K562 (cell line): Measurements from ENCODE around the gene HMGN1. TPM values are rescaled to one million over a fixed set of nuclear protein-coding genes. Genes with fewer than 3 reads are reported as not detected.
A peak's percentile ranks its signal among the peaks of the same experiment; 100 is the strongest.

ENCODE experiments used
- CEBPB ChIP-seq: fragments of 450-650 bp; IDR thresholded peaks from 2 replicates; pipeline ENCODE4 v1.6.1; 2016; ENCODE audit warnings: missing genetic modification characterization, missing compliant biosample characterization
- CTBP1 ChIP-seq: fragments of 450-650 bp; IDR thresholded peaks from 2 replicates; pipeline ENCODE4 v1.6.1; 2016; ENCODE audit warnings: borderline replicate concordance
- HNRNPK ChIP-seq: fragments of 200-400 bp; formaldehyde crosslinking; IDR thresholded peaks from one replicate; pipeline ENCODE4 v1.6.1; 2018; ENCODE audit warnings: mild to moderate bottlenecking, low read depth, low read length; ENCODE audit not compliant: poor library complexity, severe bottlenecking
- KAT2B ChIP-seq: IDR thresholded peaks from one replicate; pipeline ENCODE4 v1.6.1; 2012; ENCODE audit warnings: low read depth, mild to moderate bottlenecking, control low read depth, inconsistent platforms, low read length, moderate library complexity
- MAFK ChIP-seq: IDR thresholded peaks from 2 replicates; pipeline ENCODE4 v1.6.1; 2011; ENCODE audit warnings: low read length, improper control_type of control experiment
- MTA1 ChIP-seq: fragments of 450-650 bp; IDR thresholded peaks from 2 replicates; pipeline ENCODE4 v1.6.1; 2017; ENCODE audit warnings: borderline replicate concordance
- MTA3 ChIP-seq: fragments of 450-650 bp; formaldehyde crosslinking; IDR thresholded peaks from 2 replicates; pipeline ENCODE4 v1.6.1; 2017; ENCODE audit warnings: mild to moderate bottlenecking, borderline replicate concordance
- PHTF2 ChIP-seq: fragments of 250-450 bp; sonication (Bioruptor Pico); IDR thresholded peaks from 2 replicates; pipeline ENCODE4 v1.5.0; 2021; ENCODE audit warnings: mild to moderate bottlenecking
- RBM39 ChIP-seq: fragments of 200-400 bp; formaldehyde crosslinking; optimal IDR thresholded peaks from 2 replicates; pipeline ENCODE3; 2018; ENCODE audit warnings: low read depth, low read length
- TAF7 ChIP-seq: fragments of 450-650 bp; IDR thresholded peaks from 2 replicates; pipeline ENCODE4 v1.6.1; 2016; ENCODE audit warnings: missing genetic modification characterization, missing compliant biosample characterization
- ZNF217 ChIP-seq: sonication (generic); formaldehyde crosslinking; IDR thresholded peaks from 2 replicates; pipeline ENCODE4 v1.8.0; 2022; ENCODE audit warnings: mild to moderate bottlenecking, missing genetic modification reagents
- ZNF431 ChIP-seq: sonication (generic); formaldehyde crosslinking; IDR thresholded peaks from 2 replicates; pipeline ENCODE4 v1.8.0; 2022; ENCODE audit warnings: mild to moderate bottlenecking, missing genetic modification reagents
- ZNF830 ChIP-seq: fragments of 250-450 bp; sonication (Bioruptor Pico); IDR thresholded peaks from 2 replicates; pipeline ENCODE4 v1.5.0; 2021; ENCODE audit warnings: mild to moderate bottlenecking
- polyA plus RNA-seq, 8 experiments: library from polyadenylated mRNA; depleted of rRNA in 4 of 8; stranded (reverse) in 5 of 8; unstranded in 3 of 8; fragments of >200 nt; fragmentation: Nextera tagmentation in 2 of 8; fragmentation: Illumina TruSeq in 1 of 8; extraction: Ambion mirVana in 2 of 8; extraction: Trizol in 1 of 8; gene quantifications; 2 replicates each; pipeline versions ENCODE4 v1.2.1 to v1.2.3, GENCODE V29; 2011 to 2014; ENCODE audit warnings: inconsistent platforms in 1 of 8, missing spikeins in 1 of 8
- total RNA-seq, 7 experiments: library from RNA; depleted of rRNA in 6 of 7; stranded (reverse); fragments of >200 nt in 6 of 7; fragmentation: Illumina TruSeq in 2 of 7; extraction: Trizol in 2 of 7; gene quantifications; 2 replicates each; pipeline versions ENCODE4 v1.2.1 to v1.2.3, GENCODE V29; 2011 to 2021; ENCODE audit warnings: low replicate concordance in 1 of 7
- TF ChIP-seq, protein P1 (sequence below): fragments of 450-650 bp; IDR thresholded peaks from one replicate; pipeline ENCODE4 v1.6.1; 2018; ENCODE audit warnings: mild to moderate bottlenecking, moderate library complexity; ENCODE audit not compliant: partially characterized antibody
- TF ChIP-seq, protein P2 (sequence below): fragments of 450-650 bp; conservative IDR thresholded peaks from 2 replicates; pipeline ENCODE4 v1.6.1; 2016; ENCODE audit warnings: missing genetic modification characterization, low read depth, mild to moderate bottlenecking, missing compliant biosample characterization, moderate library complexity
- TF ChIP-seq, protein P3 (sequence below): fragments of 250-450 bp; sonication (Bioruptor Pico); IDR thresholded peaks from 2 replicates; pipeline ENCODE4 v1.4.0; 2020
- TF ChIP-seq, protein P4 (sequence below): sonication (generic); formaldehyde crosslinking; IDR thresholded peaks from 2 replicates; pipeline ENCODE4 v1.8.1; 2023; ENCODE audit warnings: missing genetic modification reagents, mild to moderate bottlenecking, borderline replicate concordance
- TF ChIP-seq, protein P5 (sequence below): sonication (generic); formaldehyde crosslinking; IDR thresholded peaks from 2 replicates; pipeline ENCODE4 v1.5.0; 2020; ENCODE audit warnings: missing genetic modification reagents

HMGN1 gene
- total and polyA plus RNA-seq, 9 of the 15 experiments (the other 6 are each of a cell fraction or from before 2014, with no cell fraction given), result 124 to 626 (median 498) TPM

DNA sequence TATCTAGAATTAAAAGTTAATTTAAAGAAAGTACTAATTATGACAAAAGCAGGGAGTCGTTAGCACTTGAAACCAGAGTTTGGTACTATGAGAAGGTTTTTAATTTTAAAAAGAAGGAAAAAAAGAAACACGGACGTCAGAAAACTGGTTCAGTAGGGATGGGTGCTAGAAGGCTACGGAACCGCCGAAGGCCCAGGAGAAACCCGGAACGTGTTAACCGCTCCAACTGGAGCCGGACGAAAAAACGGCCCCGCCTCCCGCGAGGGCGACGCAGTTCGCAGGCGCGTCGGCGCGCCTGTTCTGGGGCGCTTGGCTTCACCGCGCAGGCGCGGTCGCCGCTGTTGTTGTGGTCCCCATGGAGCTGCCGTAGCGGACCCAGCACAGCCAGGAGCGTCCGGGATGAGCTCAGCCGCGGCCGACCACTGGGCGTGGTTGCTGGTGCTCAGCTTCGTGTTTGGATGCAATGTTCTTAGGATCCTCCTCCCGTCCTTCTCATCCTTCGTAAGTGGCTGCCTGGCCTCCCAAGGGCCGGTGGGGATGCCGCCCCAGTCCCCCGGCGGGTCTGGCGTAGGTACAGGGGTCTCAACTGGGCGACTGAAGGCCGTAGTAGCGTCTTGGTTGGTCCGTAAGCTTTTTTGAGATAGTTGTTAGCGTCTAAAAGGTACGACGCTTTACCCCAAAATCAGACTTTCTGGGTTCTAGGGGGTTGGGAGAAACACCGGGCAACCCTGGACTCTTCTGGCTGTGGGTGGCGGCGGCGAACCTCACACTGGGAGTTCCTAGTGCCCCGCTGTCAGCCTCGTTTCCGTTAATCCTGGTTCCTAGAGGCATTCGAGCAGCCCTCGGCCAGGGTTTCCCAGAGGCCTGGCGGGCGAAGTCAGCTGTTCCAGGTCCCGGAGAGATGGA is 31.4 kb upstream of the HMGN1 start (continued):
- TF ChIP-seq, protein P1, sequence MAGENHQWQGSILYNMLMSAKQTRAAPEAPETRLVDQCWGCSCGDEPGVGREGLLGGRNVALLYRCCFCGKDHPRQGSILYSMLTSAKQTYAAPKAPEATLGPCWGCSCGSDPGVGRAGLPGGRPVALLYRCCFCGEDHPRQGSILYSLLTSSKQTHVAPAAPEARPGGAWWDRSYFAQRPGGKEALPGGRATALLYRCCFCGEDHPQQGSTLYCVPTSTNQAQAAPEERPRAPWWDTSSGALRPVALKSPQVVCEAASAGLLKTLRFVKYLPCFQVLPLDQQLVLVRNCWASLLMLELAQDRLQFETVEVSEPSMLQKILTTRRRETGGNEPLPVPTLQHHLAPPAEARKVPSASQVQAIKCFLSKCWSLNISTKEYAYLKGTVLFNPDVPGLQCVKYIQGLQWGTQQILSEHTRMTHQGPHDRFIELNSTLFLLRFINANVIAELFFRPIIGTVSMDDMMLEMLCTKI, result no peak
- TF ChIP-seq CEBPB (tag) (no peak), ZNF431 (CRISPR knock-in tag) (no peak), CTBP1 (peak; percentile 99), MTA1 (peak; percentile 88), ZNF830 (0 out of 2 replicates have a peak, but pooled peaks have one; percentile 23), PHTF2 (CRISPR knock-in tag) (no peak), HNRNPK (no peak), TAF7 (tag) (peak; percentile 69), RBM39 (no peak), MAFK (no peak), ZNF217 (CRISPR knock-in tag) (no peak), KAT2B (no peak), MTA3 (peak; percentile 81; the same call in 1 of the 2 replicates)
- TF ChIP-seq, protein P2, sequence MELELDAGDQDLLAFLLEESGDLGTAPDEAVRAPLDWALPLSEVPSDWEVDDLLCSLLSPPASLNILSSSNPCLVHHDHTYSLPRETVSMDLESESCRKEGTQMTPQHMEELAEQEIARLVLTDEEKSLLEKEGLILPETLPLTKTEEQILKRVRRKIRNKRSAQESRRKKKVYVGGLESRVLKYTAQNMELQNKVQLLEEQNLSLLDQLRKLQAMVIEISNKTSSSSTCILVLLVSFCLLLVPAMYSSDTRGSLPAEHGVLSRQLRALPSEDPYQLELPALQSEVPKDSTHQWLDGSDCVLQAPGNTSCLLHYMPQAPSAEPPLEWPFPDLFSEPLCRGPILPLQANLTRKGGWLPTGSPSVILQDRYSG (tag), result no peak
- TF ChIP-seq, protein P3, sequence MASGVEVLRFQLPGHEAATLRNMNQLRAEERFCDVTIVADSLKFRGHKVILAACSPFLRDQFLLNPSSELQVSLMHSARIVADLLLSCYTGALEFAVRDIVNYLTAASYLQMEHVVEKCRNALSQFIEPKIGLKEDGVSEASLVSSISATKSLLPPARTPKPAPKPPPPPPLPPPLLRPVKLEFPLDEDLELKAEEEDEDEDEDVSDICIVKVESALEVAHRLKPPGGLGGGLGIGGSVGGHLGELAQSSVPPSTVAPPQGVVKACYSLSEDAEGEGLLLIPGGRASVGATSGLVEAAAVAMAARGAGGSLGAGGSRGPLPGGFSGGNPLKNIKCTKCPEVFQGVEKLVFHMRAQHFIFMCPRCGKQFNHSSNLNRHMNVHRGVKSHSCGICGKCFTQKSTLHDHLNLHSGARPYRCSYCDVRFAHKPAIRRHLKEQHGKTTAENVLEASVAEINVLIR (CRISPR knock-in tag), result peak; percentile 68; the same call in 1 of the 2 replicates
- TF ChIP-seq, protein P4, sequence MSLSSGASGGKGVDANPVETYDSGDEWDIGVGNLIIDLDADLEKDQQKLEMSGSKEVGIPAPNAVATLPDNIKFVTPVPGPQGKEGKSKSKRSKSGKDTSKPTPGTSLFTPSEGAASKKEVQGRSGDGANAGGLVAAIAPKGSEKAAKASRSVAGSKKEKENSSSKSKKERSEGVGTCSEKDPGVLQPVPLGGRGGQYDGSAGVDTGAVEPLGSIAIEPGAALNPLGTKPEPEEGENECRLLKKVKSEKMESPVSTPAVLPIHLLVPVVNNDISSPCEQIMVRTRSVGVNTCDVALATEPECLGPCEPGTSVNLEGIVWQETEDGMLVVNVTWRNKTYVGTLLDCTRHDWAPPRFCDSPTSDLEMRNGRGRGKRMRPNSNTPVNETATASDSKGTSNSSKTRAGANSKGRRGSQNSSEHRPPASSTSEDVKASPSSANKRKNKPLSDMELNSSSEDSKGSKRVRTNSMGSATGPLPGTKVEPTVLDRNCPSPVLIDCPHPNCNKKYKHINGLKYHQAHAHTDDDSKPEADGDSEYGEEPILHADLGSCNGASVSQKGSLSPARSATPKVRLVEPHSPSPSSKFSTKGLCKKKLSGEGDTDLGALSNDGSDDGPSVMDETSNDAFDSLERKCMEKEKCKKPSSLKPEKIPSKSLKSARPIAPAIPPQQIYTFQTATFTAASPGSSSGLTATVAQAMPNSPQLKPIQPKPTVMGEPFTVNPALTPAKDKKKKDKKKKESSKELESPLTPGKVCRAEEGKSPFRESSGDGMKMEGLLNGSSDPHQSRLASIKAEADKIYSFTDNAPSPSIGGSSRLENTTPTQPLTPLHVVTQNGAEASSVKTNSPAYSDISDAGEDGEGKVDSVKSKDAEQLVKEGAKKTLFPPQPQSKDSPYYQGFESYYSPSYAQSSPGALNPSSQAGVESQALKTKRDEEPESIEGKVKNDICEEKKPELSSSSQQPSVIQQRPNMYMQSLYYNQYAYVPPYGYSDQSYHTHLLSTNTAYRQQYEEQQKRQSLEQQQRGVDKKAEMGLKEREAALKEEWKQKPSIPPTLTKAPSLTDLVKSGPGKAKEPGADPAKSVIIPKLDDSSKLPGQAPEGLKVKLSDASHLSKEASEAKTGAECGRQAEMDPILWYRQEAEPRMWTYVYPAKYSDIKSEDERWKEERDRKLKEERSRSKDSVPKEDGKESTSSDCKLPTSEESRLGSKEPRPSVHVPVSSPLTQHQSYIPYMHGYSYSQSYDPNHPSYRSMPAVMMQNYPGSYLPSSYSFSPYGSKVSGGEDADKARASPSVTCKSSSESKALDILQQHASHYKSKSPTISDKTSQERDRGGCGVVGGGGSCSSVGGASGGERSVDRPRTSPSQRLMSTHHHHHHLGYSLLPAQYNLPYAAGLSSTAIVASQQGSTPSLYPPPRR (CRISPR knock-in tag), result no peak
- TF ChIP-seq, protein P5, sequence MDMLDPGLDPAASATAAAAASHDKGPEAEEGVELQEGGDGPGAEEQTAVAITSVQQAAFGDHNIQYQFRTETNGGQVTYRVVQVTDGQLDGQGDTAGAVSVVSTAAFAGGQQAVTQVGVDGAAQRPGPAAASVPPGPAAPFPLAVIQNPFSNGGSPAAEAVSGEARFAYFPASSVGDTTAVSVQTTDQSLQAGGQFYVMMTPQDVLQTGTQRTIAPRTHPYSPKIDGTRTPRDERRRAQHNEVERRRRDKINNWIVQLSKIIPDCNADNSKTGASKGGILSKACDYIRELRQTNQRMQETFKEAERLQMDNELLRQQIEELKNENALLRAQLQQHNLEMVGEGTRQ (CRISPR knock-in tag), result no peak
